HUES6 (cell line): ENCODE data around the gene DESI1.
"Not testable (repeated sequence)": the region's sequence is repeated elsewhere in the genome, so short reads cannot be mapped to it uniquely, and the experiment has no call there.

ENCODE experiments used
- H3K27ac ChIP-seq: 2 replicates; pipeline ENCODE4 v1.7.0; 2013; ENCODE audit warnings: low read depth, mild to moderate bottlenecking, low read length, inconsistent platforms
- H3K27me3 ChIP-seq: 2 replicates; pipeline ENCODE4 v1.6.1; 2013; ENCODE audit warnings: low read length; ENCODE audit not compliant: control insufficient read depth, insufficient read depth
- H3K36me3 ChIP-seq: 2 replicates; pipeline ENCODE4 v1.6.1; 2013; ENCODE audit warnings: low read length; ENCODE audit not compliant: control insufficient read depth, insufficient read depth
- H3K4me1 ChIP-seq: 2 replicates; pipeline ENCODE4 v1.6.1; 2013; ENCODE audit warnings: low read length; ENCODE audit not compliant: control insufficient read depth, insufficient read depth
- H3K4me3 ChIP-seq: 2 replicates; pipeline ENCODE4 v1.5.1; 2013; ENCODE audit warnings: low read depth, low read length
- H3K9ac ChIP-seq: one replicate; pipeline ENCODE4 v1.6.1; 2013; ENCODE audit warnings: mild to moderate bottlenecking, low read length
- H3K9me3 ChIP-seq: 2 replicates; pipeline ENCODE4 v1.6.1; 2013; ENCODE audit warnings: low read depth, low read length; ENCODE audit not compliant: control insufficient read depth, insufficient read depth

The DESI1 gene

DNA sequence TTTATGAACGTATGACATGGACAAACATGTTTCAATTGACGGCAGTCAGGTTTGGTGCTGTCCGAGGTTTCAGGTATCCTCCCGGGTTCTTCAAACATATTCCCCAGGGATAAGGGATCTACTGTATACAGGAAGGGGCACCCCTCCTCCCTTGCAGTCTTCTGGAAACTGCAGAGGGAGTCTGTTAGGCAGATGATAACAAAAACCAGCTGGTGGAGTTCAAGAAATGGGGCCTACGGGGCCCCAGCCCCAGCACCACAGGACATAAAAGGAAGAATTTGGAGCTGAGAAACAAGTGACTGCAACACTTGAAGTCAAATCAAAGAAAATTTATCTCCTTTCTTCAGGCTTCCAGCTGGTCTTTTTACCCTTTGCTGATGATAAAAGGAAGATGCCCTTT is 35.7 kb upstream of the DESI1 start:
- peaks cover 99% of the 10 kb centered on the region for H3K36me3 ChIP-seq
- H3K4me3 ChIP-seq: no peak overlapping the region
- H3K9me3 ChIP-seq: no peaks in the 10 kb centered on the region
- H3K9ac ChIP-seq: no peak overlapping the region
- H3K4me1 ChIP-seq: no peaks in the 10 kb centered on the region
- no peak overlapping the region for H3K27ac ChIP-seq
- no peaks in the 10 kb centered on the region for H3K27me3 ChIP-seq

DNA sequence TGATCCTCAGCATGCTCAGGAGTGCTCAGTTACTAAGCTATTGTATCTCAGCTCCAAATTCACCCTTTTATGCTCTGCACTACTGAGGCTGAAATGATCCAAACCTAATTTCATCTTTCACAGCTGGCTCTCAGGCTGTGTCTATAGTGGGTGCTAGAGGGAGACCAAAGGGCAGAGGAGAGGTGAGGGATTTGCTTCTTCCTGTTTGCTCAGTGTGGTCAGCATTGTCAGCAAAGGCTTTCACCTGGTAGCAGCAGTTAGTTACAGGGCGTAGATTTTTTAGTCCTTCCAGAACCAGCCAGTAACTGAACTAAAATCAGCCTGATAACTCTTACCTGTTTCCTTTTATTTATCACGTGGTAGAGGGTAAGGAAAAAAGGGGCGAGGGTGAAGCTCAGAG is 33.5 kb upstream of the DESI1 start:
- Histone ChIP-seq H3K9me3 (no peaks in the 10 kb centered on the region), H3K4me1 (no peaks in the 10 kb centered on the region), H3K27ac (no peak overlapping the region), H3K27me3 (no peaks in the 10 kb centered on the region), H3K9ac (no peak overlapping the region), H3K36me3 (peaks cover 97% of the 10 kb centered on the region), H3K4me3 (no peak overlapping the region)

DNA sequence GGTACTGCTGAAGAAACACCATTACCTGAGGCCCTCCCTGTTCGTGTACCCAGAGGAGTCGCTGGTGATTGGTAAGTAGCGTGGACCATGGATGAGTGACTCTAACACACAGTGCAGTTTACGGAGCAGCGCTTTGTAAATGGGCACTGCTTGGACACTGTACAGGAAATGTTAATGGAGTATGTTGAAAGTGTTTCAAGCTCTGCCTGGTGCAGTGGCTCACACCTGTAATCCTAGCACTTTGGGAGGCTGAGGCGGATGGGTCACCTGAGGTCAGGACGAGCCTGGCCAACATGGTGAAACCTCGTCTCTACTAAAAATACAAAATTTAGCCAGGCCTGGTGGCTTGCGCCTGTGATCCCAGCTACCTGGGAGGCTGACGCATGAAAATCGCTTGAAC is 30.0 kb upstream of the DESI1 start:
- Histone ChIP-seq H3K4me3 (no peak overlapping the region), H3K27ac (no peak overlapping the region), H3K9ac (no peak overlapping the region), H3K36me3 (peaks cover 98% of the 10 kb centered on the region), H3K27me3 (no peaks in the 10 kb centered on the region), H3K4me1 (no peaks in the 10 kb centered on the region), H3K9me3 (no peaks in the 10 kb centered on the region)

DNA sequence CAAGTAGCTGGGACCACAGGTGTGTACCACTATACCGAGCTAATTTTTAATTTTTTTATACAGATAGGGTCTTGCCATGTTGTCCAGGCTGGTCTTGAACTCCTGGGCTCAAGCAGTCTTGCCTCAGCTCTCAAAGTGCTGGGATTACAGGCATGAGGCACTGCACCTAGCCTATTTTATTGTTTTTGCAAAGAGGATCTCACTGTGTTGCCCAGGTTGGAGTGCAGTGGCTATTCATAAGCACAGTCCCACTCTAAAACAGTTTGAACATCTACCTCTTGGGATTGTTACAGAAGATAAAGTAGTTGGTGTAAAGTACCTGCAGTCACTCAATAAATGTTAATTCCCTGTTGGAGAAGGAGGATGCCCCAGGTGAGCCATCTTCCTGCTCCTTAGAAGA is 29.4 kb upstream of the DESI1 start:
- Histone ChIP-seq H3K4me3 (no peak overlapping the region), H3K4me1 (no peaks in the 10 kb centered on the region), H3K36me3 (peaks cover 98% of the 10 kb centered on the region), H3K9me3 (no peaks in the 10 kb centered on the region), H3K9ac (no peak overlapping the region), H3K27ac (no peak overlapping the region), H3K27me3 (no peaks in the 10 kb centered on the region)

DNA sequence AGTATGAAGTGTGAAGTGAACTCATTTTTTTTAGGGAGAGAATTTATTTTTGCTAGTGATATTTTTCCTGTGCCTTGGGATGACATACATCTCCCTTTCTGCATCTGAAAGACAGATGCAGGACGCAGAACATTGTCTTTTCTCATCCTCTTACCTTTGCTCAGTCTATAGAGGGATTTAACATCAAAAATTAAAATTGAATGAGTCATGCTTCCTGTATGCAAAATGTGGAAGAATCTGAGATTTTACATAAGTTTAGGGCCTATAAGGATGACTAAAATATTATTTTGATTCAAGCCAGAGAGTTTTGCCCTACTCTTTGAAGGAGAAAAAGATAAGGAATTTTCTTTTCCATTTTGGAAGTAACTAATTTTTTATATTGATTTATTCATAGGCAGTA is 27.6 kb upstream of the DESI1 start:
- no peaks in the 10 kb centered on the region for H3K9me3 ChIP-seq
- no peaks in the 10 kb centered on the region for H3K4me1 ChIP-seq
- H3K9ac ChIP-seq: no peak overlapping the region
- H3K27me3 ChIP-seq: no peaks in the 10 kb centered on the region
- no peak overlapping the region for H3K27ac ChIP-seq
- no peak overlapping the region for H3K4me3 ChIP-seq
- H3K36me3 ChIP-seq: peaks cover 92% of the 10 kb centered on the region

GRCh38 chr22:41647771-41648170 is 26.9 kb upstream of the DESI1 start:
- Histone ChIP-seq H3K4me3 (no peak overlapping the region), H3K36me3 (peaks cover 92% of the 10 kb centered on the region), H3K4me1 (no peaks in the 10 kb centered on the region), H3K27me3 (no peaks in the 10 kb centered on the region), H3K27ac (no peak overlapping the region), H3K9ac (no peak overlapping the region), H3K9me3 (no peaks in the 10 kb centered on the region)

- Histone ChIP-seq H3K36me3 (peaks cover 95% of the 10 kb centered on the region), H3K4me3 (no peak overlapping the region), H3K4me1 (no peaks in the 10 kb centered on the region), H3K27me3 (no peaks in the 10 kb centered on the region), H3K9me3 (no peaks in the 10 kb centered on the region), H3K9ac (no peak overlapping the region), H3K27ac (no peak overlapping the region)
Observed at GRCh38 chr22:41642331-41643110, 21.7 kb upstream of the DESI1 start.

DNA sequence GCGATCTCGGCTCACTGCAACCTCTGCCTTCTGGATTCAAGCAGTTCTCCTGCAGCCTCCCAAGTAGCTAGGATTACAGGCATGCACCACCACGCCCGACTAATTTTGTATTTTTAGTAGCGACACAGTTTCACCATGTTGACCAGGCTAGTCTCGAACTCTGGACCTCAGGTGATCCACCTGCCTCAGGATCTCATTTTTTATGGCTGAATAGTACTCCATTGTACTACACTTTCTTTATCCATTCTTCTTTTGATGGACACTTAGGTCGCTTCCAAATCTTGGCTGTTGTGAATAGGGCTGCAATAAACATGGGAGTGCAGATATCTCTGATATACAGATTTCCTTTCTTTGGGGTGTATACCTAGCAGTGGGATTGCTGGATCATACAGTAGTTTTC is 21.0 kb upstream of the DESI1 start:
- peaks cover 95% of the 10 kb centered on the region for H3K36me3 ChIP-seq
- H3K27ac ChIP-seq: no peak overlapping the region
- no peak overlapping the region for H3K4me3 ChIP-seq

GRCh38 chr22:41638748-41639147 is 17.9 kb upstream of the DESI1 start:
- H3K36me3 ChIP-seq: peaks cover 98% of the 10 kb centered on the region
- H3K9ac ChIP-seq: no peak overlapping the region
- no peak overlapping the region for H3K4me3 ChIP-seq
- no peak overlapping the region for H3K27ac ChIP-seq
- H3K4me1 ChIP-seq: no peaks in the 10 kb centered on the region
- H3K9me3 ChIP-seq: no peaks in the 10 kb centered on the region
- no peaks in the 10 kb centered on the region for H3K27me3 ChIP-seq

More for the DNA sequence above, 21.0 kb upstream of the DESI1 start:
- Histone ChIP-seq H3K27me3 (no peaks in the 10 kb centered on the region), H3K9ac (no peak overlapping the region), H3K4me1 (no peaks in the 10 kb centered on the region), H3K9me3 (no peaks in the 10 kb centered on the region)

DNA sequence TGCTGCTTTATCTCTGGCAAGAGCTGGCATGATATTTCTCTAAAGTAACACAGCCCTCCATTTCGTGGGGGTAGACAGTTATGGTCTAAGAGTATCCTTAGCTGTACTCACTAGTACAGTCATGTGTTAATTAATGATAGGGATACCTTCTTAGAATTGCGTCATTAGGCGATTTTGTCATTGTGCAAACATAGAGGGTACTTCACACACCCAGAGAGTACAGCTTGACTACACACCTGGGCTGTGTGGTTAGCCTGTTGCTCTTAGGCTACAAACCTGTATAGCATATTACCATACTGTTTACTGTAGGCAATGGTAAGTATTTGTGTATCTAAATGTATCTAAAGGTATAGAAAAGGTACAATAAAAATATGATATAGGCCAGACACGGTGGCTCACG is 17.3 kb upstream of the DESI1 start:
- Histone ChIP-seq H3K9me3 (no peaks in the 10 kb centered on the region), H3K4me3 (no peak overlapping the region), H3K27ac (no peak overlapping the region), H3K27me3 (no peaks in the 10 kb centered on the region), H3K36me3 (peaks cover 100% of the 10 kb centered on the region), H3K4me1 (no peaks in the 10 kb centered on the region), H3K9ac (no peak overlapping the region)

DNA sequence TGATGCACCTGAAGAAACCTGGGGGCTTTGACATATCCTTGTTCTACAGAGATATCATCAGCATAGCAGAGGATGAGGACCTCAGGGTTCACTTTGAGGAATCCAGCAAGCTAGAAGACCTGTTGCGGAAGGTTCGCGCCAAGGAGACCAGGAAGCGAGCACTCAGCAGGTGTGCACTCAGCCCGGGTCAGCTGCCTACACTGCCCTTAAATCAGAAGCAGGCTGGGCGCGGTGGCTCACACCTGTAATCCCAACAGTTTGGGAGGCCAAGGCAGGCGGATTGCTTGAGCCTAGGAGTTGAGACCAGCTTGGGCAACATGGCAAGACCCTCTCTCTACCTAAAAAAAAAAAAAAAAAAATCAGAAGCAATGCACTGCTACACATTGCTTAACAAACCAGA is 16.8 kb upstream of the DESI1 start:
- not testable (repeated sequence) for H3K27ac ChIP-seq, H3K4me3 ChIP-seq, H3K9me3 ChIP-seq, H3K27me3 ChIP-seq, H3K9ac ChIP-seq, H3K4me1 ChIP-seq
- H3K36me3 ChIP-seq: peaks cover 99% of the 10 kb centered on the region
